ENCODE measurements around the gene TENM4.

The TENM4 gene

GRCh38 chr11:78868563-78868962 is 572.3 kb downstream of the TENM4 start:
- H3K4me3 ChIP-seq (ENCODE audit: control insufficient read depth, low read depth, low read length): no peak overlapping the region
- TF ChIP-seq CTCF (IDR thresholded peaks at IDR 0.05; ENCODE audit: control insufficient read depth, insufficient read depth, low read depth, low read length, missing control alignments): no peak
- DNase-seq (ENCODE audit: low read depth): no peak

GRCh38 chr11:78860720-78861422 is 580.0 kb downstream of the TENM4 start:
- no peak for DNase-seq (ENCODE audit: low read depth)
- no peak for TF ChIP-seq CTCF (IDR thresholded peaks at IDR 0.05; ENCODE audit: control insufficient read depth, insufficient read depth, low read depth, low read length, missing control alignments)
- no peak overlapping the region for H3K4me3 ChIP-seq (ENCODE audit: control insufficient read depth, low read depth, low read length)

- no peak for TF ChIP-seq CTCF (IDR thresholded peaks at IDR 0.05; ENCODE audit: control insufficient read depth, insufficient read depth, low read depth, low read length, missing control alignments)
- DNase-seq (ENCODE audit: low read depth): no peak
- H3K4me3 ChIP-seq (ENCODE audit: control insufficient read depth, low read depth, low read length): no peak overlapping the region
Measured at GRCh38 chr11:78857688-78858087, 583.1 kb downstream of the TENM4 start.

GRCh38 chr11:78856211-78856610 is 584.6 kb downstream of the TENM4 start:
- DNase-seq (ENCODE audit: low read depth): no peak
- H3K4me3 ChIP-seq (ENCODE audit: control insufficient read depth, low read depth, low read length): no peak overlapping the region
- no peak for TF ChIP-seq CTCF (IDR thresholded peaks at IDR 0.05; ENCODE audit: control insufficient read depth, insufficient read depth, low read depth, low read length, missing control alignments)

GRCh38 chr11:78855116-78855515 is 585.7 kb downstream of the TENM4 start:
- no peak for DNase-seq (ENCODE audit: low read depth)
- no peak for TF ChIP-seq CTCF (IDR thresholded peaks at IDR 0.05; ENCODE audit: control insufficient read depth, insufficient read depth, low read depth, low read length, missing control alignments)
- H3K4me3 ChIP-seq (ENCODE audit: control insufficient read depth, low read depth, low read length): no peak overlapping the region

- no peak for TF ChIP-seq CTCF (IDR thresholded peaks at IDR 0.05; ENCODE audit: control insufficient read depth, insufficient read depth, low read depth, low read length, missing control alignments)
Measured at GRCh38 chr11:78853521-78853920, 587.3 kb downstream of the TENM4 start.

More at GRCh38 chr11:78853521-78853920, 587.3 kb downstream of the TENM4 start:
- DNase-seq (ENCODE audit: low read depth): no peak
- H3K4me3 ChIP-seq (ENCODE audit: control insufficient read depth, low read depth, low read length): no peak overlapping the region
